IMR-90 (cell line): ENCODE results near the gene STK17B. TPM values are rescaled to one million over a fixed set of nuclear protein-coding genes. Genes with fewer than 3 reads are reported as not detected.

ENCODE experiments used
- ATAC-seq: fragments of 200-7000 bp; cut with Tn5 transposase; 2 replicates; pipeline ENCODE4 v1.9.1; 2020; ENCODE audit warnings: low read depth, mild to moderate bottlenecking, moderate library complexity
- BruUV-seq: library from RNA; stranded (reverse); fragments of 400-500 nt; replicated peaks from 2 replicates; lab custom pipeline; 2021; lab: Mats Ljungman, UMichigan
- CTCF ChIA-PET: fragments of 300-600 bp; formaldehyde crosslinking; extraction: SDS; loops from one replicate; lab custom pipeline; 2021; ENCODE audit warnings: antibody characterized with exemption; lab: Yijun Ruan, JAX
- POLR2A ChIA-PET: fragments of 300-600 bp; sonication (Branson Sonifier 250); formaldehyde crosslinking; loops from one replicate; lab custom pipeline; 2022; ENCODE audit warnings: antibody characterized with exemption; ENCODE audit not compliant: unreplicated experiment; lab: Charles Lee
- DNase-seq: peaks from one replicate; pipeline ENCODE4 v3.0.0; 2013
- H2AFZ ChIP-seq: replicated peaks from 2 replicates; pipeline ENCODE3; 2013; ENCODE audit warnings: low read length, mild to moderate bottlenecking; ENCODE audit not compliant: poor library complexity
- H2AK5ac ChIP-seq: 2 replicates; pipeline ENCODE4 v1.6.1; 2013; ENCODE audit warnings: low read depth, low read length, inconsistent platforms
- H2AK9ac ChIP-seq: replicated peaks from 2 replicates; pipeline ENCODE3; 2013; ENCODE audit warnings: mild to moderate bottlenecking, low read depth, low read length, moderate library complexity; ENCODE audit not compliant: poor library complexity
- H2BK120ac ChIP-seq: 2 replicates; pipeline ENCODE4 v1.6.1; 2013; ENCODE audit warnings: low read depth, low read length, inconsistent platforms
- H2BK15ac ChIP-seq: 3 replicates; pipeline ENCODE4 v1.6.1; 2013; ENCODE audit warnings: low read depth, low read length, inconsistent platforms
- H2BK20ac ChIP-seq: 2 replicates; pipeline ENCODE4 v1.6.1; 2013; ENCODE audit warnings: low read depth, mild to moderate bottlenecking, inconsistent platforms, low read length, moderate library complexity
- H2BK5ac ChIP-seq: 2 replicates; pipeline ENCODE4 v1.6.1; 2013; ENCODE audit warnings: mild to moderate bottlenecking, low read depth, low read length, inconsistent platforms; ENCODE audit not compliant: poor library complexity, severe bottlenecking
- H3K14ac ChIP-seq: replicated peaks from 2 replicates; pipeline ENCODE4 v1.6.1; 2013; ENCODE audit warnings: low read depth, low read length, inconsistent platforms
- H3K18ac ChIP-seq: 2 replicates; pipeline ENCODE4 v1.6.1; 2013; ENCODE audit warnings: low read depth, low read length, control low read depth
- H3K23ac ChIP-seq: 2 replicates; pipeline ENCODE4 v1.6.1; 2013; ENCODE audit warnings: low read depth, low read length, inconsistent platforms
- H3K27ac ChIP-seq: 2 replicates; pipeline ENCODE4 v1.5.1; 2013; ENCODE audit warnings: mild to moderate bottlenecking, control low read depth, low read length; ENCODE audit not compliant: insufficient read depth
- H3K27me3 ChIP-seq: 2 replicates; pipeline ENCODE4 v1.6.1; 2013; ENCODE audit warnings: low read length; ENCODE audit not compliant: control insufficient read depth, insufficient read depth
- H3K36me3 ChIP-seq: 2 replicates; pipeline ENCODE4 v1.6.1; 2013; ENCODE audit warnings: low read length, mixed read lengths; ENCODE audit not compliant: control insufficient read depth, insufficient read depth
- H3K4ac ChIP-seq: 2 replicates; pipeline ENCODE4 v1.6.1; 2013; ENCODE audit warnings: low read depth, low read length, inconsistent platforms
- H3K4me1 ChIP-seq: 2 replicates; pipeline ENCODE4 v1.6.1; 2013; ENCODE audit warnings: low read length, mixed read lengths; ENCODE audit not compliant: control insufficient read depth, insufficient read depth
- H3K4me2 ChIP-seq: 2 replicates; pipeline ENCODE4 v1.6.1; 2013; ENCODE audit warnings: low read depth, mild to moderate bottlenecking, control low read depth, low read length, moderate library complexity
- H3K4me3 ChIP-seq: 2 replicates; pipeline ENCODE4 v1.5.1; 2013; ENCODE audit warnings: low read depth, mild to moderate bottlenecking, control low read depth, low read length, moderate library complexity; ENCODE audit not compliant: insufficient read depth
- H3K56ac ChIP-seq: 2 replicates; pipeline ENCODE4 v1.6.1; 2013; ENCODE audit warnings: low read length, inconsistent platforms; ENCODE audit not compliant: insufficient read depth; ENCODE audit errors: extremely low read depth
- H3K79me1 ChIP-seq, 2 experiments: 2 replicates each; pipeline ENCODE4 v1.6.1; 2013; ENCODE audit warnings: low read length in 2 of 2, inconsistent platforms in 1 of 2, low read depth in 1 of 2
- H3K9ac ChIP-seq: 2 replicates; pipeline ENCODE4 v1.6.1; 2013; ENCODE audit warnings: low read depth, low read length, control low read depth
- H3K9me1 ChIP-seq: 2 replicates; pipeline ENCODE4 v1.6.1; 2013; ENCODE audit warnings: low read length, inconsistent platforms; ENCODE audit not compliant: insufficient read depth
- H3K9me3 ChIP-seq: 2 replicates; pipeline ENCODE4 v1.6.1; 2013; ENCODE audit warnings: low read length; ENCODE audit not compliant: control insufficient read depth, insufficient read depth
- H4K20me1 ChIP-seq: 2 replicates; pipeline ENCODE4 v1.6.1; 2013; ENCODE audit warnings: low read length, inconsistent platforms; ENCODE audit not compliant: insufficient read depth
- H4K5ac ChIP-seq: 2 replicates; pipeline ENCODE4 v1.6.1; 2013; ENCODE audit warnings: mild to moderate bottlenecking, low read depth, low read length, control low read depth
- H4K8ac ChIP-seq, 2 experiments: 2 replicates each; pipeline ENCODE4 v1.6.1; 2013; ENCODE audit warnings: low read depth in 2 of 2, low read length in 2 of 2, control low read depth in 1 of 2, inconsistent platforms in 1 of 2
- H4K91ac ChIP-seq: 2 replicates; pipeline ENCODE4 v1.6.1; 2013; ENCODE audit warnings: low read depth, low read length, inconsistent platforms; ENCODE audit not compliant: insufficient read depth
- BHLHE40 ChIP-seq: fragments of 150-350 bp; IDR thresholded peaks from 2 replicates; pipeline ENCODE4 v1.6.1; 2016; ENCODE audit warnings: mild to moderate bottlenecking, low read depth, low read length
- CEBPB ChIP-seq: IDR thresholded peaks from 2 replicates; pipeline ENCODE4 v1.6.1; 2012; ENCODE audit warnings: low read depth, low read length, improper control_type of control experiment
- CHD1 ChIP-seq: IDR thresholded peaks from 2 replicates; pipeline ENCODE4 v1.6.1; 2012; ENCODE audit warnings: low read depth, low read length, improper control_type of control experiment
- CTCF ChIP-seq: conservative IDR thresholded peaks from 2 replicates; pipeline ENCODE4 v1.5.1; 2012; ENCODE audit warnings: mild to moderate bottlenecking, low read depth, low read length, improper control_type of control experiment
- ELK1 ChIP-seq: fragments of 150-350 bp; IDR thresholded peaks from 2 replicates; pipeline ENCODE4 v1.6.1; 2016; ENCODE audit warnings: low read depth, mild to moderate bottlenecking, low read length, moderate library complexity, borderline replicate concordance
- FOS ChIP-seq: fragments of 150-350 bp; IDR thresholded peaks from 2 replicates; pipeline ENCODE4 v1.6.1; 2016; ENCODE audit warnings: low read depth, low read length
- MAFK ChIP-seq: IDR thresholded peaks from 2 replicates; pipeline ENCODE4 v1.6.1; 2012; ENCODE audit warnings: low read depth, low read length, improper control_type of control experiment
- MAZ ChIP-seq: IDR thresholded peaks from 2 replicates; pipeline ENCODE4 v1.6.1; 2012; ENCODE audit warnings: low read depth, mild to moderate bottlenecking, low read length, improper control_type of control experiment, moderate library complexity, borderline replicate concordance
- MXI1 ChIP-seq: IDR thresholded peaks from 2 replicates; pipeline ENCODE4 v1.6.1; 2012; ENCODE audit warnings: low read depth, mild to moderate bottlenecking, low read length, moderate library complexity, borderline replicate concordance
- NFE2L2 ChIP-seq: fragments of 150-350 bp; IDR thresholded peaks from 2 replicates; pipeline ENCODE4 v1.6.1; 2016; ENCODE audit warnings: low read depth, mild to moderate bottlenecking, low read length
- POLR2A ChIP-seq: IDR thresholded peaks from 2 replicates; pipeline ENCODE4 v1.6.1; 2012; ENCODE audit warnings: mild to moderate bottlenecking, low read depth, low read length
- RAD21 ChIP-seq: IDR thresholded peaks from 2 replicates; pipeline ENCODE4 v1.6.1; 2012; ENCODE audit warnings: low read length, improper control_type of control experiment
- RCOR1 ChIP-seq: IDR thresholded peaks from 2 replicates; pipeline ENCODE4 v1.6.1; 2012; ENCODE audit warnings: mild to moderate bottlenecking, low read length, improper control_type of control experiment; ENCODE audit not compliant: insufficient replicate concordance
- RFX5 ChIP-seq: IDR thresholded peaks from 2 replicates; pipeline ENCODE4 v1.8.0; 2012; ENCODE audit warnings: low read depth, mild to moderate bottlenecking, low read length, moderate library complexity
- SMC3 ChIP-seq: fragments of 150-350 bp; IDR thresholded peaks from 2 replicates; pipeline ENCODE4 v1.6.1; 2016; ENCODE audit warnings: low read depth, mild to moderate bottlenecking, antibody characterized with exemption, low read length, moderate library complexity
- USF2 ChIP-seq: fragments of 150-350 bp; IDR thresholded peaks from 2 replicates; pipeline ENCODE4 v1.6.1; 2017; ENCODE audit warnings: mild to moderate bottlenecking, antibody characterized with exemption, low read length, low read depth
- WGBS, 2 experiments: methylation state at CpG; one replicate each; pipeline versions ENCODE4 v1.1.5 to v1.1.7; 2013; ENCODE audit warnings: missing lambda C conversion rate in 2 of 2; ENCODE audit not compliant: insufficient read length in 1 of 2; ENCODE audit errors: extremely low coverage in 2 of 2; 5-methylcytosine and 5-hydroxymethylcytosine counted together
- dilution Hi-C: fragments of 300-500 bp; cut with HindIII; formaldehyde crosslinking; loops from one replicate; pipeline ENCODE4 v1.14.3; 2018; ENCODE audit warnings: low sequenced_read_pairs; ENCODE audit not compliant: unreplicated experiment
- in situ Hi-C: fragments of 300-500 bp; cut with MboI; formaldehyde crosslinking; loops from 3 replicates; pipeline ENCODE4 v1.14.3; 2019; ENCODE audit warnings: low sequenced_read_pairs, inconsistent platforms, mixed read lengths
- intact Hi-C: fragments of 100-400 bp; cut with micrococcal nuclease; formaldehyde crosslinking; loops from 2 replicates; pipeline ENCODE4 v1.10.0; 2022
- polyA plus RNA-seq, 3 experiments: library from polyadenylated mRNA; depleted of rRNA; stranded (reverse); fragments of >200 nt; gene quantifications; 2 replicates each; pipeline ENCODE4 v1.2.3, GENCODE V29; 2012; ENCODE audit warnings: low replicate concordance in 1 of 3
- total RNA-seq: library from RNA; depleted of rRNA; stranded (reverse); fragments of >200 nt; gene quantifications from 2 replicates; pipeline ENCODE4 v1.2.3, GENCODE V29; 2012

The STK17B gene
- total and polyA plus RNA-seq, 2 of the 4 experiments (the other 2 are of a cell fraction), result 7.5 to 48.9 TPM

GRCh38 chr2:196200557-196200956, 29.2 kb upstream of the STK17B start:
- no peak overlapping the region for H2AK9ac ChIP-seq
- TF ChIP-seq NFE2L2 (no peak), CTCF (no peak), MXI1 (no peak), POLR2A (no peak), CEBPB (no peak), ELK1 (no peak), MAFK (no peak), BHLHE40 (no peak), RFX5 (no peak), USF2 (no peak), RAD21 (no peak), MAZ (no peak), FOS (no peak), RCOR1 (no peak), CHD1 (no peak), SMC3 (no peak)
- no peak overlapping the region for H3K9ac ChIP-seq
- no peak overlapping the region for H2BK15ac ChIP-seq
- H2BK5ac ChIP-seq, result no peak overlapping the region
- H3K27me3 ChIP-seq, result no peaks in the 10 kb centered on the region
- no peak overlapping the region for H3K4ac ChIP-seq
- dilution Hi-C loops (no loop called here), intact Hi-C loops (no loop called here), in situ Hi-C loops (no loop called here)
- no peak overlapping the region for H3K56ac ChIP-seq
- H2AFZ ChIP-seq, result no peak overlapping the region
- no peak overlapping the region for H3K14ac ChIP-seq
- H3K23ac ChIP-seq, result no peak overlapping the region
- H3K36me3 ChIP-seq, result no peaks in the 10 kb centered on the region
- H3K79me1 ChIP-seq, result no peaks in the 10 kb centered on the region
- H2BK20ac ChIP-seq, result no peak overlapping the region
- no TSS peak for BruUV-seq
- H3K4me1 ChIP-seq, result no peaks in the 10 kb centered on the region
- H2BK120ac ChIP-seq, result no peak overlapping the region
- no peak overlapping the region for H4K5ac ChIP-seq
- H3K4me2 ChIP-seq, result no peak overlapping the region
- no peak overlapping the region for H3K18ac ChIP-seq
- ChIA-PET CTCF (interaction anchor here (0.7 kb wide), 1 partner anchor 15 kb away, joined by 3 read pairs; no protein-coding TSS in a partner anchor), POLR2A (no interaction called here)
- DNase-seq, result no peak
- no peaks in the 10 kb centered on the region for H4K20me1 ChIP-seq
- H3K9me3 ChIP-seq, result no peaks in the 10 kb centered on the region
- no CpG with 5 or more reads among the region's 2 CpGs for WGBS, 2 experiments
- no peak overlapping the region for H4K91ac ChIP-seq
- H3K27ac ChIP-seq, result no peak overlapping the region
- H3K4me3 ChIP-seq, result no peak overlapping the region
- H2AK5ac ChIP-seq, result no peak overlapping the region
- H3K9me1 ChIP-seq, result no peaks in the 10 kb centered on the region
- no peak overlapping the region for H4K8ac ChIP-seq
- no peak for ATAC-seq
